DMS 273 (cell line): ENCODE measurements around the gene REXO2.
A peak's percentile ranks its signal among the peaks of the same experiment; 100 is the strongest.

Source experiments
- DNase-seq: peaks from one replicate; lab custom pipeline; 2025; ENCODE audit not compliant: unreplicated experiment; lab: John Stamatoyannopoulos, UW

REXO2 gene

GRCh38 chr11:114440121-114440860, 1.0 kb downstream of the REXO2 start:
- DNase-seq = peak; percentile 36

DNA sequence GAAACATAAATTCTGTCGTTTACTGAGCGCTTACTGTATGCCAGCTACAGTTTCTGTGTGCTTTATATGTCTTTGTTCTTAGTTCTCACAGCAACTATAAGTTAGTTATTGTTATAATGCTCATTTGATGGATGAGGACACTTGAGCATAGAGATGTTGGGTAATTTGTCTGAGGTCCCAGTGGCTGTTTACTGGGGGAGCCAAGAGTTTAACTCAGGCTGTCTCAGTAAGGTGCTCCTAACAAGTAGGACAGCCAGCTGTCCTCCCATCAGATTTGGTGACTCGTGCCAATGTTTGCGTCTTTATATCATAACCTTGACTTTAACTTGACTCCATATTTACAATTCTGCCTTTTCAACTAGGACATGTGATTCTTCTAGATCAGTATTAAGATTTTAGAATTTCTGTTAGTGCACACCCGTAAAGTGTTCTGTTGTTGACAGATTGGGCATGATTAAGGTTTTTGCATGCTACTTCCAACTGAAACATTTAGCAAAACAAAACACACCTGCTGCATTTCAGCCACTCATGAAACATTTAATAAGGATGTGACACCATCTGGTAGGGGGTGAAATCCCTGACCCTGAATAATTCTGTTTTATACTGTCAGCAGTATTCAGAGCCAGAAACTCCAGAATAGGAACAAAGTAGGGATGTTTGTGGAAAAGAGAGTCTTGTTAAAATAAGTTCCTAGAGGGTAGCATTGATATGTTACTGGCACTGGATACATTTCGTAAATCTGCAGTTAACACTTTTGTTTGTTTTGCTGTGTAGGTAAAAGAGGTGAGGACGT, 1.9 kb downstream of the REXO2 start:
- DNase-seq = peak; percentile 45

DNA sequence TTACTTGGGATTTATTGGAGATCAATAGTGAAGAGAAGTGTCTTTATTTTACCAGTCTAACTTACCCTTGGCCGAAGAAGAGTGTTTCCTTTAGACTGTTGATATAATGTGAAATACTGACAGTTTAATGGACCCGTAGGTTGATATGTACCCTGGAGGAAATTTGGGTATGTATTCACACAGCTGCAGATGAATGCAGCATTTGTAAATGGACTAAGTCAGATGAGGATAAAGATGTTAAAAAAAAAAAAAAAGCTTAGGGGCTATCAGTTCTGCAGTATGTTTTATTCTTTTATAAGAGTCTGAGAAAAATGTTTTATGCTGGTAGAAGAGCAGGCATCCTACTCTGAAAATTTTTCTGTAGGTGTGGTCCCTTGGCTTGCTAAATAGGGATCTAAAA, 2.7 kb downstream of the REXO2 start:
- no peak for DNase-seq

DNA sequence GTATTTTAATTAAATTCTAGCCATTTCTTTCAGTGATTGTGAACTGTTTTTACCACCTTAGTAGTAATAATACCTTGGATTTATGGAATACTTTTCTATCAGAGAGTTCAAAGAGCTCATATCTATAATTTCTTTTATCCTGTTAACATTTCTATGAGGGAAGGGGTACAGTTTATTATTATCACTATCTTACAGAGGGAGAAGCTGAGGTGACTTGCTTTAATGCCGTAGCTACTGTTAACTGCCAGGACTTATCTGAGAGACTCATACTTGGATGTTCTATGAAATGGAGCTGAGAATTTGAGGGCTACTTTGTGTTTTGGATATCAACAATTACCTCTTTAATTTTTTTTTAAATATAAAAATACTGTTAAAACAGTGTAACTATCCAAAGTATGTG, 3.3 kb downstream of the REXO2 start:
- no peak for DNase-seq

DNA sequence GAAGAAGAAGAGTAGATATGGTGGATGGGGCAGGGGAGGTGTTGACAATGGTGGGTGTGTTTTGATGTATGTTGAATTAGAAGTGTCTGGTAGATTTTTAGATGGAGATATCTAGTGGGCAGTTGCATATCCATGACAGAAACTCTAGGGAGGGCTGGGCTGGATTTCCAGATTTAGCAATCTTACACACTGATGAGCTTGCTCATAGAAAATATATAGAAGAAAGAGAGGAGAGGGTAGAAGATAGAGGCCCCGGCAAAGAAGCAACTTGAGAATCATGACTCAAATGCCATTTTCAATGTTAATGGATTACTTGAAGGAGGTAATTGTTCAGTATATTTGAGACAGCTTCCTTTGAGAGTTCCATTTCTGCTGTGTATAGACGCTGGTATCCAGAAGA, 8.2 kb downstream of the REXO2 start:
- DNase-seq = no peak

GRCh38 chr11:114447892-114448291, 8.6 kb downstream of the REXO2 start:
- DNase-seq = no peak

DNA sequence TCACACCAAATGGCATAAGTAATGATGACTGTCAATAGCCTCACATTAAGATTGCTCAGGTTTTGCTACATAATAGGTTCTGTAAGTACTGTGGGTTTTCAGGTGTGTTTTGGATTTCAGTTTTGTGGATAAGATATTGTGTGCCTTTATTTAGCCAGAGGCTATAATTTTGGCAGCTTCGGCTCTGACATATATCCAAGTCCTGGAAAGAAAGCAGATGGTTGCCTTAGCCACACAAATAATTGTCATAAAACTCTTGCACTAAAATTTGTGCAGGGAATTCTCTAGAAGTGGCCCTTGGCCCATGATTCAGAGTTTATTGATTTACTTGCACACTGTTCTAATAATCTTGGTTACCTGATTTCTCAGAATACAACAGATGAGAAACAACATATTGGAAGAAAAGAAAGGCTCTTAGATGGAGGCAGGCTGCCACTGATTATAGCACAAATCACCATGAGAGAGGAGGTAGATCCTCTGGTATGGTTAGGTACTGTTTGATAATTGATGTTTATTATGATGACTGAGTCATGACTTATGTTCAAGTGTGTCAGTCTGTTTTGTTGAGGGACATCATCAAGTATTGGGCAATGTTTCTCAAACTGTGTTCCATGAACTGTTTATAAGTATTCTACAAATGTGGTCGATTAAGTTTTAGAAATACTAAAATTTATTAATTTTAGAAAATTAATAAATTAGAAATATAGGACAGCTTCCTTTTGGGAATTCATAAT, 9.6 kb downstream of the REXO2 start:
- no peak for DNase-seq

DNA sequence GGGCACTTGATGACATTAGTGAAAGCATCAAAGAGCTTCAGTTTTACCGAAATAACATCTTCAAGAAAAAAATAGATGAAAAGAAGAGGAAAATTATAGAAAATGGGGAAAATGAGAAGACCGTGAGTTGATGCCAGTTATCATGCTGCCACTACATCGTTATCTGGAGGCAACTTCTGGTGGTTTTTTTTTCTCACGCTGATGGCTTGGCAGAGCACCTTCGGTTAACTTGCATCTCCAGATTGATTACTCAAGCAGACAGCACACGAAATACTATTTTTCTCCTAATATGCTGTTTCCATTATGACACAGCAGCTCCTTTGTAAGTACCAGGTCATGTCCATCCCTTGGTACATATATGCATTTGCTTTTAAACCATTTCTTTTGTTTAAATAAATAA, 10.6 kb downstream of the REXO2 start:
- no peak for DNase-seq

DNA sequence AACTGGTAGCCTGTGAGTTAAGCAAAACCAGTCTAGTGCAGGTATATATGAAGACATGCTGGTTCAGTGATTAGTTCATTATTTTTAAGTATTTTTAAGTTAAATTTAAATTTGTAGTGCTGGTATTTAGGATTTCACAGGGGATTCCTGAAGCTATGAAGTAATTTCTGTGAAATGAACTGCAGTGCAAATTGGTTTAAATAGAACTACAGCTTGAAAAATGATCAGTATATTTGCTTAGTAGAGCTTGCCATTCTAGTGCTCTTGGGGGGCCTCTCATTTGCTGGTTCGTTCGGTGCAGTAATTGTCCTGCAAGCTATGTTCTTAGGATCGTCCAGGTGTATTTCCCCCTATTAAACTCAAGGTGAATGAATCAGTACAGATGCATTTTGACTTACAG, 13.1 kb downstream of the REXO2 start:
- DNase-seq = no peak

DNA sequence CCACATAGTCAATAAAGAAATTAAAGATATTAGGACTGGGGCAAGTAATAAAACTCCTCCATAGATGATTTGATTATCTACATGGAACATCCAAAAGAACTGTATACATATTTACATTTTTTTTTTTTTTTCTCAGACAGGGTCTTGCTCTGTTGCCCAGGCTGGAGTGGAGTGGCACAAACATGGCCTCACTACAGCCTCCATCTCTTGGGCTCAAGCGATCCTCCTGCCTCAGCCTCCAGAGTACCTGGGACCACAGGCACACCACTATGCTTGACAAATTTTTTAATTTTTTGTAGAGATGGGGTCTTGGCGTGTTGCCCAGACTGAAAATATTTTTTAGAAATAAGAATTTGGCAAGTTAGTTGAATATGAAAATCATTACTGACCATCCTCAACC, 24.7 kb downstream of the REXO2 start:
- DNase-seq = no peak

GRCh38 chr11:114466742-114467141, 27.5 kb downstream of the REXO2 start:
- no peak for DNase-seq

- no peak for DNase-seq
These were observed 33.4 kb downstream of the REXO2 start for GRCh38 chr11:114472661-114473060.

DNA sequence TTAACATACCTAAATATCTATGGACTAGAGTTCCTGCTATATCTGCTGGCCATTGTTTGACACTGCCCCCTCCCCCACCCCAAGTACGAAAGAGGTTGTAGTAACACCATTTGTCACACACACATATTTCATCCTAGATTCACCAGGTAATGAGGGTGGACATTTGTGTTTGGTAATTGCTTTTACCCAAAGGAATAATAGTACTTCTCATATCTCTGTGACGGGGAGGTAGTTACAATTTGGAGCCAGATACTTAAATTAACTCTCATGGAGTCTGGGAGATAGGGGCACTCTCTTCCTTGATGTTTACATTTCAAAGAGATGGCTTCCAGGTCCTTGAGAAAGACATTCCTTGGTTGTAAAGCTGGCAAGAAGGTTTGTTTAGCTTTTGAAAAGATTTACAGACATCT, 38.7 kb downstream of the REXO2 start:
- DNase-seq = no peak

DNA sequence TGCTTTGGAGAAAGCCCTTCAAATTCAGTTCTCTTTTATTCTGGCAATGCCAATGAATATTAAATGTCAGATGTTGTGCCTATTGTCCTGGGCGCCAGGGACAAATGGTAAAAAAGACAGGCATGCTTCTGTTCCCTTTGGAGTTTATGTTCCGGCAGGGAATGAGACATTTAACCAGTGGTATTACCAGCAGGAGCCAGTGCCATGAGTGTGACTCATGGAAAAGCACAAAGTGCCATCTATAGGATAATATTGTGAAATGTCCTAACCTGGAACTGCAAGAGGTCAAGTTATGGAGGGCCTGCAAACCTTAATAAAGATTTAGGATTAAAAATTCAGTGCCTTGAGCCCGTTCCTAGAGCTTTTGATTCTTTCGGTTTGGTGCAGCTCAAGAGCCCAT, 39.5 kb downstream of the REXO2 start:
- DNase-seq = no peak

- DNase-seq = no peak
These were observed 40.1 kb downstream of the REXO2 start for GRCh38 chr11:114479331-114479730.

GRCh38 chr11:114482114-114482513, 42.8 kb downstream of the REXO2 start:
- DNase-seq = no peak

DNA sequence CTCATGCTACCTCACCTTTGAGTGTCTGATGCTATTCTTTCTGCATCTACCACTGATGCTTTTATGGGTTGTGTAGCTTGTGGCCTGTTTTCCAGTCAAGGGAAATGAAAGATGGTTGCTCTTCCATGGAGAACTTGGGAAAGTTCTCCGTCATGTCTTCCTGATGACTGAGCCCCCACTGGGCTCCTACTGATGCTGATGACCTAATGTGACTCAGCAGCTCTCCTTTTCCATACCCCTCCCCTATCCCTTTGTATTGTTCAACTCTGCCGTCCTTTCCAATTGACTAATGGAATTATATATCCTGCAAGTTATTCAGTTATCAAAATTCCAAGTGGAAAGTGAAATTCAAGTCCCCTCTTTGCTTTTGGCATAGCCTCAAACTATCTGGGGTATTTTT, 44.7 kb downstream of the REXO2 start:
- no peak for DNase-seq

DNA sequence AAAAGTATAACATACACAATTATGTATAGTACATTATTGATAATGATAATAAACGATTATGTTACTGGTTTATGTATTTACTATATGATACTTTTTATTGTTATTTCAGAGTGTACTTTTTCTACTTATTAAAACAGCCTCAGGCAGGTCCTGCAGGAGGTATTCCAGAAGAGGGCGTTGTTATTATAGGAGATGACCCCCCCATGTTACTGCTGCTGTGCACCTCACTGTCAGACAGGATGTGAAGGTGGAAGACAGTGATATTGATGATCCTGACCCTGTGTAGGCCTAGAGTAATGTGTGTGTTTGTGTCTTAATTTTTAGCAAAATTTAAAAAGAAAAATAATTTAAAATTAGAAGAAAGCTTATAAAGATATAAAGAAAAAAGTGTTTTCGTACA, 57.6 kb downstream of the REXO2 start:
- no peak for DNase-seq

DNA sequence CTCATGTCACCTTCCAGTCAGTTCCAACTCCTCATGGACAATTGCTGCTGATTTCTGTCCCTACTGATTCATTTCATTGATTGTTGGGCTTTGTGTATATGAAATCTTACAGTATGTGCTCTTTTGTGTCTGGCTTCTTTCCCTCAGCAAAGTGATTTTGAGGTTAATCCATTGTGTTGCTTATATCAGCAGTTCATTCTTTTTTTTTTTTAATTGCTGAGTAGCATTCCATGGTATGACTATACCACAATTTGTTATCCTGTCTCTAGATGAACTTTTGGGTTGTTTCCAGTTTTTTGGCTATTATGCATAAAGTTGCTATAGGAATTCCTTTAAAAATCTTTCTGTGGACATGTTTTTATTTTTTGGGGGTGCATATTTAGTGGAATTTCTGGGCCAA, 60.5 kb downstream of the REXO2 start:
- DNase-seq = no peak
